GM11168 (cell line): ENCODE results near the gene STARD4.

Experiments used
- in situ Hi-C: fragments of 300-500 bp; cut with MboI; formaldehyde crosslinking; loops from one replicate; pipeline ENCODE4 v1.12.0; 2022; ENCODE audit warnings: low sequenced_read_pairs; ENCODE audit not compliant: unreplicated experiment

Gene STARD4, protein sequence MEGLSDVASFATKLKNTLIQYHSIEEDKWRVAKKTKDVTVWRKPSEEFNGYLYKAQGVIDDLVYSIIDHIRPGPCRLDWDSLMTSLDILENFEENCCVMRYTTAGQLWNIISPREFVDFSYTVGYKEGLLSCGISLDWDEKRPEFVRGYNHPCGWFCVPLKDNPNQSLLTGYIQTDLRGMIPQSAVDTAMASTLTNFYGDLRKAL

GRCh38 chr5:111512375-111513130, at the start of gene STARD4:
TSS of gene STARD4 (minus strand) at chr5:111512535. CDS start at chr5:111507433, 5,102 bp downstream.
- in situ Hi-C loops: no loop called here

DNA sequence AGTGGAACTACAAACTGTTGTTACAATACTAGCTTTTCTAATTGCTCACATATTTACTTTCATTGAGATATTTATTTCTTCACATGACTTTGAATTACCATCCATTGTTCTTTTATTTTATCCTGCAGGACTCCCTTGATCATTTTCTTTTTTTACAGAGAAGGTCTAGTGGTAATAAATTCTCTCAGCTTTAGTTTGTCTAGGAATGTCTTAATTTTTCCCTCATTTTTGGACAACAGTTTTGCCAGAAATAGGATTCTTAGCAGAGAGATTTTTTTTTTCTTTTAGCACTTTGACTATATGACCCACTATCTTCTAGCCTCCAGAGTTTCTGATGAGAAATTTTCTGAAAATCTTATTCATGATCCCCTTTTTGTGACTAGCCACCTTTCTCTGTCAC, 47.3 kb upstream of the STARD4 start:
- in situ Hi-C loops: no loop called here

DNA sequence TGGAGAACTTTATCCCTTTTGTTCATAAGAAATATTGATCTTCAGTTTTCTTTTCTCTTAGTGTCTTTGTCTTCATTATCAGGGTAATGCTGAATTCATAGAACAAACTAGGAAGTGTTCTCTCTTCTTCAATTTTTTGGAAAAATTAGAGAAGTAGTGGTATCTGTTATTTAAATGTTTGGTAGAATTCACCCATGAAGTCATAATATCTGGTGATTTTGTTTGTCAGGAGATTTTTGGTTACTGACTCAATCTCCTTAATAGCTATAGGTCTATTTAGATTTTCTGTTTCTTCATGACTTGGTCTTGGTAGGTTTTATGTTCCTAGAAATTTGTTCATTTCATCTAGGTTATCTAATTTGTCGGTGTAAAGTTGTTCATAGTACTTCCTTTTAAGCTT, 45.4 kb upstream of the STARD4 start:
- in situ Hi-C loops: no loop called here

DNA sequence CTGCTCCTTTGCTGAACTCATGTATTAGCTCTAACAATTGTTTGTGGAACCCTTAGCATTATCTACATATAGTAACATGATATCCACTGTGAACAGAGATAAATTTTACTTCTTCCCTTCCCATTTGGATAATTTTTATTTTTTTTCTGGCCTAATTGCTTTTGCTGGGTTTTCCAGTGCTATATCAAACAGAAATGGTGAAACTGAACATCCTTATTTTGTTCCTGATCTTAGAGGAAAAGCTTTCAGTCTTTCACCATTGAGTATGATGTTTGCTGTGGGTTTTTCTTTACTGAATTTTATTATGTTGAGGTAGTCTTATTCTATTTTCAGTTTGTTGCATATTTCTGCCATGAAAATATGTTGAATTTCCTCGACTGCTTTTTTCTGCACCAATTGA, 44.8 kb upstream of the STARD4 start:
- in situ Hi-C loops: no loop called here

GRCh38 chr5:111556501-111556900, 44.2 kb upstream of the STARD4 start:
- in situ Hi-C loops: no loop called here

GRCh38 chr5:111555760-111556159, 43.4 kb upstream of the STARD4 start:
- in situ Hi-C loops: no loop called here

GRCh38 chr5:111553868-111554267, 41.5 kb upstream of the STARD4 start:
- in situ Hi-C loops: loop anchor here (5.0 kb wide), 1 partner anchor 593 kb away; no protein-coding TSS in a partner anchor

DNA sequence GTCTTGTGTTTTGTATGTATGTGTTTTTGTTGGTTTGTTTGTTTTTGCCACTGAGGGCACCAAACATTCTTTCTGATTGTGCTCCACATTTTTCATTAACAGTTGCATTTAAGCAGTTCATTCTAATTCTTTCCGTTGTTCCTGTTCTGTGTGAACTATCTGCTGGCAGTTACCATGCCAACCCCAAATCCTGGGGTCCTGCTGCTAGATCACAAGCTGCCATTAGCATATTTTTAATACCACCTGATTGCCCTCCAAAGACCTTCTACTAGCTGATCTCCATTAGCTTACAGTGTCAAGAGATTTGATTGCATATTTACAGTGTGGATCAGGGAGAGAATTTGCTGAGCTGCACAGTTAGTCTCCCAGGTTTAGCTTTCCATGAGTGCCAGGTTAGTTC, 40.6 kb upstream of the STARD4 start:
- in situ Hi-C loops: loop anchor here (5.0 kb wide), 1 partner anchor 594 kb away; no protein-coding TSS in a partner anchor

GRCh38 chr5:111552492-111552891, 40.2 kb upstream of the STARD4 start:
- in situ Hi-C loops: loop anchor here (5.0 kb wide), 1 partner anchor 595 kb away; no protein-coding TSS in a partner anchor

DNA sequence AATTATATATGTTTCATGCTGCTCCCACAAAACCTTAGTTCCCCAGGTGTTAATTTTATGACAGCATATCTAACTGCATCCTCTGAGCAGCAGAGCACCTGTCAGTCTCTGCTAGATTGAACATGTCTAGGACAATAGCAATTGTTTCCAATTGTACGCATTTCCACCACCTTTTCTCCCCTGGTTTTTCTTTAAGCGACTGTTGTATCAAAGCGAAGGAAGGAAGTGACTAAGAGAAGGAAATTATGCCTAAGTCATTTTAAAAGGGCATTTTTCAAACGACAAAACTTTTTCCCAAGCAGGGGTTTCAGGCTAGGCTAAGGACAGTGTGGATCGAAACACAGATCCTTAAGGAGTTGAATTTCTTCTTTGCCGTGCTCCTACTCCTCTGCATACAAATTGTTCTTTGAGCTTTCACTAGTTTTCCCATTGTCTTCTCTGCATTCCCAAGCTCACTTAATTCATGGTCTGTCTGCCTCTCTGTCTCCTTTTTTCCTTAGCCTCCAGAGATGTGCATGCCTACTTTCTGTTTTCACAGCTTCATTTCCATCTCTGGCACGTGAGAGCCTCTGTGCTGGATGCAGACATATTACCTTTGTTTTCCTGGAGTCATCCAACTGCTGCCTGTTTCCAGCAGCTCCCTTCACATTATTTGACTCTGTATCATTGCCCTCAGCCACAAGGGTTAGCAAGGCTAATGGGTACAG, 39.4 kb upstream of the STARD4 start:
- in situ Hi-C loops: loop anchor here (5.0 kb wide), 1 partner anchor 596 kb away; no protein-coding TSS in a partner anchor

GRCh38 chr5:111551161-111551560, 38.8 kb upstream of the STARD4 start:
- in situ Hi-C loops: loop anchor here (5.0 kb wide), 1 partner anchor 596 kb away; no protein-coding TSS in a partner anchor

- in situ Hi-C loops: loop anchor here (5.0 kb wide), 1 partner anchor 597 kb away; no protein-coding TSS in a partner anchor
Observed at GRCh38 chr5:111550282-111551020, 38.1 kb upstream of the STARD4 start.

DNA sequence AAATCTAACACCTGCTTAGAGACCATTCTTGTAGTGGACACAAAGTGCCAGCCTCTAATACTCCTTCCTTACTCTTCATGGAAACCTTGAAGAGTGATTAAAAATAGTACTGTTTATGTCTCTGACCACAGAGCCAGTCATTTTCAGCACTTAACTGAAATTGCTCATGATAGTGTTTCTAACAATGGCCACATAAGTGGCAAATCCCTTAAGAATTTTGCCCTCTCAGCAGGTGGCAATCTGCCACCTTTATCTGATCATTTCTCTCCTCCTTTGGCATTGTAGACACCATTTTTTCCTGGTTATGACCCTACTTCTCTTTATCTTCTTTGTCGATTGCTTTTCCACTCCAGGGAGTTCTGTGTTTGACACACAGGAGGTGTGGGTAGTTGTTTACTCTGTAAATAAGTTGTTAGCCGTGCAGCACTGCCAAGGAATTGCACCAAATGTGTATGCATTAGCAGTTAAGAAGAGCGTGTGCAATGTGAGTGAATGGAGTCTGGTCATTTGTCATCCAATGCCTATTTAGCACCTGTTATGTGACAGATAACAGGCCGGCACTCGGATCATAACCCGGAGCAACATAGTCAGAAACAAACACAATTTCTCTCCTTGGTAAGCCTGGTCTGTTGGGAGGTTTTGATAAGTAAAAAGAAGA, 36.8 kb upstream of the STARD4 start:
- in situ Hi-C loops: no loop called here

DNA sequence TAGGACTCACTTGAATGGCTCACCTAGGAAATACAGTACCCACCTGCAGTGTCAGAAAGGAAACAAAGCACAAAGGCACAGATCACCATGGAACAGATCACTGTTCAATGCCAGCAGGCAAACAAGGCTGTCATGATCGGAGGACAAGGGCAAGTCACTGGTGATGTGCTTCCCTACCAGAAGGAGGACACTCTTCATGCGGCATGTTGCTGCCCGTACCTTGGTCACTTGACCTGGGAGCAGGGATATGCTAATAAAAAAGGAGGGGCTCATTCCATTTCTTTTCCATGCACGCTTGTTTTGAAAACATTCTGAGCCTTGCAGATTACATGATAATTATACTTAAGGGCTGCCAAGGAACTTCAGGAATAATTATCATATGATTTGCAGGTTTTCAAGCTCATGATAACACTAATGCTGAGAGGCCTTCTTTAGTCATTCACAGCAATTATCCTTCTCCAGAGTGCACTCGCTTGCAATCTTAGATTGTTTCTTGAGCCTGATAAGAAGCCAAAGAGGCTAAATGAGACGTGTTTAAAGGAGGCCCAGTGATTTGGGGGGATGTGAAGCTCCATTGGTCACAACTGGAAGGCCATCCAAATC, 36.1 kb upstream of the STARD4 start:
- in situ Hi-C loops: no loop called here

DNA sequence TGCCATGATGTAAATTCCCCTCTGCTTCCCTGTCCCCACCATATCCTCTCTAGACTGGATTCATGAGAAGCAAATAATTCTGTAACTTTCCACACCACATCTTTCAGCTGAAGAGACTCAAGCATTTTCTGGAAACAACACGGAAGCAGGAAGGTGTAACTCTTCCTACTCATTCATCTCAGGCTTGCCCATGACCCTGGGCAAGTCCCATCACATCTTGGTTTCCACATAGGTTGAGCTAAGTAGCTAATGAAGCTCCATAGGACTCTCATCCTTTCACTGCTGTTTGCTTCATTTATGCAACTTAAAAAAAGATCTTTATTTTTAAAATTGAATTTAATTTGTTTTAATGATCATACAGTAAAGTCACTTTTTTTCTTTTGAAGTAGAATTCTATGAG, 32.7 kb upstream of the STARD4 start:
- in situ Hi-C loops: no loop called here

DNA sequence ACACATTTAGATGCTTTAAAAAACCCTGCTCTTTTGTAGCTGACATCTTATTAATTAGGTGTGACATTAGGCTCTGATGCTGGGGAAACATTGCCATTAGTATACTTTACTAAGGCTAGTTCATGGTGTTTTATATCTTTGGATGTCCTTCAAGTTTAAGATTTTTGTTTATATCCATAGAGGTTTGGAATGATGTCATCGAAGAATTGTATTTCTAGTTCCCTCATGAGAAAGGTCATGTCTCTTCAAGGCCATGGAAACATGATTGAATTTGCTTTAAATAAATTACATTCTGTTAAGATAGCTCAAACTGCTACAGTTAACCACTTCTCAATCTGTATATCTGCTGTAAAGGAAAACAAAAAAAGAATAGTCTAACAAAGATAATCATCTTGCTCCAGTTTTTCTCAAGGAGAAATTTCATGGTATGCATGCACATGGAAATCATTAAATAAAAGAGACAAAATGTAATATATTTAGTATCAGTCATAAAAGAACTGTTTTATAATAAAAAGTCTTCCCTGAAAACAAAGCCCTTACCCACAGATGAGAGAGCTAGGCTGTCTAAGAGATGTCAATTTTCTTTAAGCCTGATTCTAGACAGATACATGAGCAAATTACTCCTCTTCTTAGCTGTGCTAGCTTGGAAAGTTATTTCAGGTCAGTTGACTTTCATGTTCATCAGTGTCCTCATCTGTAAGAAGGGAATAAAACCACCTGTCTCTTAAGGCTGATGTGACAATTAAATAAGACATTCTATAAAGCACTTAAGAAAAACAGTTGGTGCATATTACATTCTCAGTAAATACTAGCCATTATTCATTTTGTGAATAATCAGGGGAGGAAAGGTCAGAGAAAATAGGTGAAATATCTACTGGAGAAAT, 25.0 kb upstream of the STARD4 start:
- in situ Hi-C loops: no loop called here

GRCh38 chr5:111535879-111536549, 23.7 kb upstream of the STARD4 start:
- in situ Hi-C loops: no loop called here
